Ishikawa (cell line): ENCODE data around the gene RAB9B.

Source experiments
- CEBPB ChIP-seq: IDR thresholded peaks from 2 replicates; pipeline ENCODE4 v1.6.1; 2012
- CREB1 ChIP-seq: IDR thresholded peaks from 2 replicates; pipeline ENCODE4 v1.6.1; 2012; ENCODE audit warnings: low read depth
- EGR1 ChIP-seq: IDR thresholded peaks from 2 replicates; pipeline ENCODE4 v1.6.1; 2012
- EP300 ChIP-seq: IDR thresholded peaks from 2 replicates; pipeline ENCODE4 v1.6.1; 2012; ENCODE audit warnings: borderline replicate concordance
- FOXM1 ChIP-seq: IDR thresholded peaks from 2 replicates; pipeline ENCODE4 v1.6.1; 2012; ENCODE audit warnings: low read depth, borderline replicate concordance
- MAX ChIP-seq: IDR thresholded peaks from 2 replicates; pipeline ENCODE4 v1.6.1; 2012
- NFIC ChIP-seq: IDR thresholded peaks from 2 replicates; pipeline ENCODE4 v1.6.1; 2012
- RAD21 ChIP-seq: IDR thresholded peaks from 2 replicates; pipeline ENCODE4 v1.6.1; 2012; ENCODE audit warnings: low read depth
- REST ChIP-seq: IDR thresholded peaks from 2 replicates; pipeline ENCODE4 v1.6.1; 2012; ENCODE audit warnings: low read depth, mild to moderate bottlenecking
- TAF1 ChIP-seq: IDR thresholded peaks from 2 replicates; pipeline ENCODE4 v1.6.1; 2012; ENCODE audit warnings: low read depth, mild to moderate bottlenecking
- TCF12 ChIP-seq: IDR thresholded peaks from 2 replicates; pipeline ENCODE4 v1.6.1; 2012; ENCODE audit warnings: low read depth
- TEAD4 ChIP-seq: IDR thresholded peaks from 2 replicates; pipeline ENCODE4 v1.6.1; 2012
- YY1 ChIP-seq: IDR thresholded peaks from 2 replicates; pipeline ENCODE4 v1.6.1; 2012; ENCODE audit warnings: low read depth
- ZBTB7A ChIP-seq: IDR thresholded peaks from 2 replicates; pipeline ENCODE4 v1.6.1; 2012; ENCODE audit warnings: low read depth
- TF ChIP-seq, protein P1 (sequence below): IDR thresholded peaks from 2 replicates; pipeline ENCODE4 v1.6.1; 2012

Gene RAB9B

DNA sequence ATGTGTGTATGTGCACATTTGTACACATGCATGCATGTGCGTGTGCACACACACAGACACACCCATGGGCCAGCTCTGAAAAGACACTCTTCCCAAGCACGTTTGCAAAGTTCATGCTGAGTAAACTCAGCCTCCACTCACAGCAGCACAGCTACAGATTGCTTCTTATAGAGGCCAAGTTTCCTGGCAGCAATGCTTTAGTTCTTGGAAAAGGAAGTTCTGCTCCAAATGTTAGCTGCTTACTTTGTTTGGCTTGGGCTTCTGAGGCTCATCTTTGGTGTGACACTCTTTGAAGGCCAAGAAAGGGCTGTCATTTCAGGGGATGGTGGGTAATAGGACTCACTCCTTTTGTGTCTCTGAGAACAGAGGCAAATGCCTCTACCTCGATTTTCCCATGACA lies 48.9 kb downstream of the RAB9B start:
- TF ChIP-seq CEBPB (no peak), REST (no peak), RAD21 (no peak), CREB1 (no peak), TCF12 (no peak), TAF1 (no peak), MAX (no peak), EGR1 (no peak), NFIC (no peak), TEAD4 (no peak)

DNA sequence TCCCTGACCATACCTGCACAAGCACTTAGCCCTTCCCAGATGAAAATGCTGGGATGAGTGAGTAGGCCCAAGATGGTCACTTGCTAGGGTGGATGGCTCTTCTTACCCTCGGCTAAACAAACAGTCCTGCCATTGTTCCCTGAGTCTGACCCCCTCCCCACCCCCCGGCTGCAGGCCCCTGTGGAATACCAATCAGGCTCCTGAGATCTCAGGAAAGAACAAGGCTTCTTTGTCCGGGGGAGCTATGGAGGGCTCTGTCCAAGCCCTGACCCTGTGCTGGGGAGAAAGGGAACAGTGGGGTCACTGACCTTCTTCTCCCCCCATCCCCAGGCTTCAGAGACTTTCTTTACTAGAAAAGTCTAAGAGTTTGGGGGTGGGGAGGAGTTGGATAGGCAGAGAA lies 49.4 kb downstream of the RAB9B start:
- TF ChIP-seq TAF1: no peak
- no peak for TF ChIP-seq EGR1
- TF ChIP-seq CEBPB: no peak
- TF ChIP-seq ZBTB7A: no peak
- TF ChIP-seq TCF12: no peak
- TF ChIP-seq YY1: no peak
- no peak for TF ChIP-seq FOXM1
- TF ChIP-seq EP300: no peak
- no peak for TF ChIP-seq TEAD4
- no peak for TF ChIP-seq CREB1
- TF ChIP-seq, protein P1, sequence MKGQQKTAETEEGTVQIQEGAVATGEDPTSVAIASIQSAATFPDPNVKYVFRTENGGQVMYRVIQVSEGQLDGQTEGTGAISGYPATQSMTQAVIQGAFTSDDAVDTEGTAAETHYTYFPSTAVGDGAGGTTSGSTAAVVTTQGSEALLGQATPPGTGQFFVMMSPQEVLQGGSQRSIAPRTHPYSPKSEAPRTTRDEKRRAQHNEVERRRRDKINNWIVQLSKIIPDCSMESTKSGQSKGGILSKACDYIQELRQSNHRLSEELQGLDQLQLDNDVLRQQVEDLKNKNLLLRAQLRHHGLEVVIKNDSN: no peak
- TF ChIP-seq NFIC: no peak
- no peak for TF ChIP-seq MAX

DNA sequence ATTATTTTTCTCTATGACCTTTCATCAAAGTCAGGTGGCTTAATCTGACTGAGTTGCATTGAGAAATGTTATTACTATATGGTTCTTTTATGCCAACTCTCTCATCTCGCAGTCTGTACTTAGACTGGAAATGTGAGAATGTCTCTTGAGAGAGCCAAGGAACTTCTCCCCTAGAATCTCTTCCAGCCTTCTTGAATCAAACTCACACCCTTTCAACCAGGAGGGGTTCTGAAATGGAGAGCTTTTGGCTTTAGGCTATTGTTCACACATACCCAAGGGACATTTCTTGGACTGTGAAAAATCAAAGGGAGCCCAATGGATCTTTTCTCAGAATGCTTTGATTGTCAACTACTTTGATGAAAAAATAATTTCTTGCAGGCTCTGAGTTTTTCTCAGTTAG lies 50.4 kb downstream of the RAB9B start:
- TF ChIP-seq TEAD4 (no peak), CEBPB (no peak), YY1 (no peak), REST (no peak), EP300 (no peak), NFIC (no peak), RAD21 (no peak), EGR1 (no peak), FOXM1 (no peak), TCF12 (no peak), CREB1 (no peak), TAF1 (no peak), MAX (no peak), ZBTB7A (no peak)
- TF ChIP-seq, protein P1: no peak

GRCh38 chrX:103781062-103781402 lies 51.0 kb downstream of the RAB9B start:
- TF ChIP-seq REST: no peak
- no peak for TF ChIP-seq TCF12
- TF ChIP-seq ZBTB7A: no peak
- no peak for TF ChIP-seq CEBPB
- TF ChIP-seq, protein P1: no peak
- no peak for TF ChIP-seq YY1
- no peak for TF ChIP-seq TAF1
- no peak for TF ChIP-seq FOXM1
- TF ChIP-seq CREB1: no peak
- TF ChIP-seq EGR1: no peak
- TF ChIP-seq NFIC: no peak
- no peak for TF ChIP-seq RAD21
- no peak for TF ChIP-seq EP300
- no peak for TF ChIP-seq MAX
- TF ChIP-seq TEAD4: no peak
